A673 (cell line): ENCODE results near the gene IMMP2L.

Experiments used
- EZH2 ChIP-seq: fragments of 200-600 bp; sonication (generic); IDR thresholded peaks from 2 replicates; pipeline ENCODE4 v1.6.1; 2017; ENCODE audit warnings: borderline replicate concordance, low read depth, mild to moderate bottlenecking, mixed read lengths, antibody characterized with exemption, low read length; ENCODE audit not compliant: poor library complexity, severe bottlenecking
- TF ChIP-seq, protein P1 (sequence below): fragments of 300-800, 200-600 bp; sonication (generic); conservative IDR thresholded peaks from 2 replicates; pipeline ENCODE4 v1.5.1; 2017; ENCODE audit warnings: low read depth, mild to moderate bottlenecking, antibody characterized with exemption, low read length, moderate library complexity, mixed read lengths

DNA sequence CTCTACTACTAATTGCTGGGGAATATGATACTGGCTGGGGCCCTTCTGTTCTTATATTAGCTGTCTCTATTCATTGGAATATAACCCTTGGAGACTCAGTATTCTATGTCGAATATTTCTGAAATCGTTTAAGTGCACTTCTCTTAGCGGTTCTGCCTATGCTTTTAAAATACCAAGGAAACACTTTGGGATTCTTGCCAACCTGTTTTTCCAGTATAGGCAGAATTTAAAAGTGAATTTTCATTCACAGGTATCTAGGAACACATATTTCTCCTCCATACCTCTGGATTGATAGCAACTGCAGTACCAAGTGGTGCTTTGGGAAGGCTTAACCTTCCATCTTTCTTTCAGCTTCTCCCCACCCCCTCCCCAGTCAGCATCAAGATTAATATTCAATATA lies 841.7 kb downstream of the IMMP2L start:
- TF ChIP-seq, protein P1, sequence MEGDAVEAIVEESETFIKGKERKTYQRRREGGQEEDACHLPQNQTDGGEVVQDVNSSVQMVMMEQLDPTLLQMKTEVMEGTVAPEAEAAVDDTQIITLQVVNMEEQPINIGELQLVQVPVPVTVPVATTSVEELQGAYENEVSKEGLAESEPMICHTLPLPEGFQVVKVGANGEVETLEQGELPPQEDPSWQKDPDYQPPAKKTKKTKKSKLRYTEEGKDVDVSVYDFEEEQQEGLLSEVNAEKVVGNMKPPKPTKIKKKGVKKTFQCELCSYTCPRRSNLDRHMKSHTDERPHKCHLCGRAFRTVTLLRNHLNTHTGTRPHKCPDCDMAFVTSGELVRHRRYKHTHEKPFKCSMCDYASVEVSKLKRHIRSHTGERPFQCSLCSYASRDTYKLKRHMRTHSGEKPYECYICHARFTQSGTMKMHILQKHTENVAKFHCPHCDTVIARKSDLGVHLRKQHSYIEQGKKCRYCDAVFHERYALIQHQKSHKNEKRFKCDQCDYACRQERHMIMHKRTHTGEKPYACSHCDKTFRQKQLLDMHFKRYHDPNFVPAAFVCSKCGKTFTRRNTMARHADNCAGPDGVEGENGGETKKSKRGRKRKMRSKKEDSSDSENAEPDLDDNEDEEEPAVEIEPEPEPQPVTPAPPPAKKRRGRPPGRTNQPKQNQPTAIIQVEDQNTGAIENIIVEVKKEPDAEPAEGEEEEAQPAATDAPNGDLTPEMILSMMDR, result no peak
- TF ChIP-seq EZH2, result no peak
